HepG2 (cell line): Measurements from ENCODE around the gene YBX2.

Source experiments
- ZFY ChIP-seq: sonication (generic); formaldehyde crosslinking; IDR thresholded peaks from 2 replicates; pipeline ENCODE4 v1.4.0; 2020; ENCODE audit warnings: missing genetic modification reagents
- ZNF207 ChIP-seq: fragments of 450-650 bp; IDR thresholded peaks from 2 replicates; pipeline ENCODE4 v1.6.1; 2016; ENCODE audit warnings: antibody characterized with exemption, borderline replicate concordance
- TF ChIP-seq, protein P1 (sequence below): sonication (generic); formaldehyde crosslinking; IDR thresholded peaks from 2 replicates; pipeline ENCODE4 v1.5.0; 2020; ENCODE audit warnings: missing genetic modification reagents

DNA sequence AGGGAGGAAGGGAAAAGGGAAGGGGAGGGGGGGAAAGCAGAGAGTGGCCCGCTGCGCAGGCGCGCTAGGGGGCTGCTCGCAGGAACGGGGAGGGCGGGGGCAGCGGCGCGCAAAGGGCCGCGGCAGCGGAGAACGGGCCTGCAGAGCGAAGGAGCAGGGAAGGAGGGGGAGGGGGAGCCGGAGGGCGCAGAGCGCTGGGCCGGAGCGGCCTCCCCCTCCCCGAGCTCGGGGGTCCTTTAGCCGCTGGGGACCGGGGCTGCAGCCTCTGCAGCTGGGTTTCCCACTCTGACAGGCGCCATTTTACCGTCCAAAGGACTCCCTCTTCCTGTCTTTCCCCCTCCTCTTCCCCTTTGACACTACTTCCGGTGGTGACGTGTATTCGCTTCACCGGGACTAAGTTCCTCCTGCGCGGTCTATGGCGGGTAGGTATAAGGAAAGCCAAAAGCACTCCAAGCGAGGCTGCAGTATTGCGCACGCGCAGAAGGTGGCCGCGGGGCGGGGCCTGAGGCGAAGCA lies 42.7 kb downstream of the YBX2 start, which contains the start of gene CTDNEP1:
- TF ChIP-seq ZNF207: no peak
- TF ChIP-seq, protein P1, sequence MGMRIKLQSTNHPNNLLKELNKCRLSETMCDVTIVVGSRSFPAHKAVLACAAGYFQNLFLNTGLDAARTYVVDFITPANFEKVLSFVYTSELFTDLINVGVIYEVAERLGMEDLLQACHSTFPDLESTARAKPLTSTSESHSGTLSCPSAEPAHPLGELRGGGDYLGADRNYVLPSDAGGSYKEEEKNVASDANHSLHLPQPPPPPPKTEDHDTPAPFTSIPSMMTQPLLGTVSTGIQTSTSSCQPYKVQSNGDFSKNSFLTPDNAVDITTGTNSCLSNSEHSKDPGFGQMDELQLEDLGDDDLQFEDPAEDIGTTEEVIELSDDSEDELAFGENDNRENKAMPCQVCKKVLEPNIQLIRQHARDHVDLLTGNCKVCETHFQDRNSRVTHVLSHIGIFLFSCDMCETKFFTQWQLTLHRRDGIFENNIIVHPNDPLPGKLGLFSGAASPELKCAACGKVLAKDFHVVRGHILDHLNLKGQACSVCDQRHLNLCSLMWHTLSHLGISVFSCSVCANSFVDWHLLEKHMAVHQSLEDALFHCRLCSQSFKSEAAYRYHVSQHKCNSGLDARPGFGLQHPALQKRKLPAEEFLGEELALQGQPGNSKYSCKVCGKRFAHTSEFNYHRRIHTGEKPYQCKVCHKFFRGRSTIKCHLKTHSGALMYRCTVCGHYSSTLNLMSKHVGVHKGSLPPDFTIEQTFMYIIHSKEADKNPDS (CRISPR knock-in tag): no peak
- TF ChIP-seq ZFY (CRISPR knock-in tag): no peak
